Mesothelial cell of epicardium (in vitro differentiated cells): ENCODE results near the gene APOA5. TPM values are rescaled to one million over a fixed set of nuclear protein-coding genes. Genes with fewer than 3 reads are reported as not detected.

Source experiments
- DNase-seq, 2 experiments: peaks; one replicate each; pipeline ENCODE4 v3.0.0; 2021; ENCODE audit warnings: low spot score in 2 of 2; ENCODE audit not compliant: unreplicated experiment in 2 of 2
- H3K27ac Mint-ChIP-seq: 2 replicates; pipeline ENCODE4 v1.8.0; 2021; ENCODE audit warnings: mixed read lengths
- H3K27me3 Mint-ChIP-seq: 2 replicates; pipeline ENCODE4 v1.8.0; 2021; ENCODE audit warnings: low read depth, mixed read lengths
- H3K36me3 Mint-ChIP-seq: 2 replicates; pipeline ENCODE4 v1.8.0; 2021; ENCODE audit warnings: mixed read lengths
- H3K4me1 Mint-ChIP-seq: 2 replicates; pipeline ENCODE4 v1.8.0; 2021; ENCODE audit warnings: mixed read lengths
- H3K4me3 Mint-ChIP-seq: 2 replicates; pipeline ENCODE4 v1.8.0; 2021; ENCODE audit warnings: mild to moderate bottlenecking, moderate library complexity, mixed read lengths
- H3K9me3 Mint-ChIP-seq: 2 replicates; pipeline ENCODE4 v1.8.0; 2021; ENCODE audit warnings: mixed read lengths
- total RNA-seq: library from RNA; stranded (reverse); gene quantifications from 3 replicates; pipeline ENCODE4 v1.2.1, GENCODE V29; 2021
- TF ChIP-seq, protein P1 (sequence below): fragments of 200-600 bp; sonication (generic); IDR thresholded peaks from one replicate; pipeline ENCODE4 v1.5.0; 2021; ENCODE audit warnings: antibody characterized with exemption; ENCODE audit not compliant: unreplicated experiment

The APOA5 gene
- total RNA-seq, 1 donor from 2014 or later: not detected

DNA sequence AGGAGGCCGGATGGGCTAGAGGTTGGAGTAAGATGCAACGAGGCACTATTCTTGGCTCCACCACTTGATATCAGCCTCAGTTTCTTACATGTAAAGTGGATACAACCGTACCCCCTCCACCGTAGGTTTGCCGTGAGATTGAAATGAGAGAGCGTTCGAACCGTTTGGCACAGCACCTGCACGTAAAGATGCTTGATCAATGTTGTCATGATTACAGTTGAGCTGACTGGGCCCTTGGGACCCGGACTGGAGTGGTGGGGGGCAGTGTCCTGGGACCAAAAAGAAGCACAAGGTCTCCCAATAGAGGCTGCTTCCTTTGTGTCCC lies 41.8 kb upstream of the APOA5 start:
- no peaks in the 10 kb centered on the region for H3K27me3 Mint-ChIP-seq
- no peak overlapping the region for H3K4me3 Mint-ChIP-seq
- H3K36me3 Mint-ChIP-seq: no peaks in the 10 kb centered on the region
- no peak for DNase-seq
- H3K9me3 Mint-ChIP-seq: no peaks in the 10 kb centered on the region
- H3K27ac Mint-ChIP-seq: no peak overlapping the region
- peaks cover 36% of the 10 kb centered on the region for H3K4me1 Mint-ChIP-seq
- TF ChIP-seq, protein P1, sequence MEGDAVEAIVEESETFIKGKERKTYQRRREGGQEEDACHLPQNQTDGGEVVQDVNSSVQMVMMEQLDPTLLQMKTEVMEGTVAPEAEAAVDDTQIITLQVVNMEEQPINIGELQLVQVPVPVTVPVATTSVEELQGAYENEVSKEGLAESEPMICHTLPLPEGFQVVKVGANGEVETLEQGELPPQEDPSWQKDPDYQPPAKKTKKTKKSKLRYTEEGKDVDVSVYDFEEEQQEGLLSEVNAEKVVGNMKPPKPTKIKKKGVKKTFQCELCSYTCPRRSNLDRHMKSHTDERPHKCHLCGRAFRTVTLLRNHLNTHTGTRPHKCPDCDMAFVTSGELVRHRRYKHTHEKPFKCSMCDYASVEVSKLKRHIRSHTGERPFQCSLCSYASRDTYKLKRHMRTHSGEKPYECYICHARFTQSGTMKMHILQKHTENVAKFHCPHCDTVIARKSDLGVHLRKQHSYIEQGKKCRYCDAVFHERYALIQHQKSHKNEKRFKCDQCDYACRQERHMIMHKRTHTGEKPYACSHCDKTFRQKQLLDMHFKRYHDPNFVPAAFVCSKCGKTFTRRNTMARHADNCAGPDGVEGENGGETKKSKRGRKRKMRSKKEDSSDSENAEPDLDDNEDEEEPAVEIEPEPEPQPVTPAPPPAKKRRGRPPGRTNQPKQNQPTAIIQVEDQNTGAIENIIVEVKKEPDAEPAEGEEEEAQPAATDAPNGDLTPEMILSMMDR: no peak

DNA sequence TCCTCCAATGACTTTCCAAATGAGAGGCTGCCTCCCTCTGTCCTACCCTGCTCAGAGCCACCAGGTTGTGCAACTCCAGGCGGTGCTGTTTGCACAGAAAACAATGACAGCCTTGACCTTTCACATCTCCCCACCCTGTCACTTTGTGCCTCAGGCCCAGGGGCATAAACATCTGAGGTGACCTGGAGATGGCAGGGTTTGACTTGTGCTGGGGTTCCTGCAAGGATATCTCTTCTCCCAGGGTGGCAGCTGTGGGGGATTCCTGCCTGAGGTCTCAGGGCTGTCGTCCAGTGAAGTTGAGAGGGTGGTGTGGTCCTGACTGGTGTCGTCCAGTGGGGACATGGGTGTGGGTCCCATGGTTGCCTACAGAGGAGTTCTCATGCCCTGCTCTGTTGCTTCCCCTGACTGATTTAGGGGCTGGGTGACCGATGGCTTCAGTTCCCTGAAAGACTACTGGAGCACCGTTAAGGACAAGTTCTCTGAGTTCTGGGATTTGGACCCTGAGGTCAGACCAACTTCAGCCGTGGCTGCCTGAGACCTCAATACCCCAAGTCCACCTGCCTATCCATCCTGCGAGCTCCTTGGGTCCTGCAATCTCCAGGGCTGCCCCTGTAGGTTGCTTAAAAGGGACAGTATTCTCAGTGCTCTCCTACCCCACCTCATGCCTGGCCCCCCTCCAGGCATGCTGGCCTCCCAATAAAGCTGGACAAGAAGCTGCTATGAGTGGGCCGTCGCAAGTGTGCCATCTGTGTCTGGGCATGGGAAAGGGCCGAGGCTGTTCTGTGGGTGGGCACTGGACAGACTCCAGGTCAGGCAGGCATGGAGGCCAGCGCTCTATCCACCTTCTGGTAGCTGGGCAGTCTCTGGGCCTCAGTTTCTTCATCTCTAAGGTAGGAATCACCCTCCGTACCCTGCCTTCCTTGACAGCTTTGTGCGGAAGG lies 40.9 kb upstream of the APOA5 start:
- Mint-ChIP-seq H3K27ac (no peak overlapping the region), H3K27me3 (no peaks in the 10 kb centered on the region), H3K9me3 (no peaks in the 10 kb centered on the region), H3K4me3 (no peak overlapping the region), H3K4me1 (peaks cover 31% of the 10 kb centered on the region), H3K36me3 (no peaks in the 10 kb centered on the region)
- DNase-seq: no peak
- TF ChIP-seq, protein P1: no peak

DNA sequence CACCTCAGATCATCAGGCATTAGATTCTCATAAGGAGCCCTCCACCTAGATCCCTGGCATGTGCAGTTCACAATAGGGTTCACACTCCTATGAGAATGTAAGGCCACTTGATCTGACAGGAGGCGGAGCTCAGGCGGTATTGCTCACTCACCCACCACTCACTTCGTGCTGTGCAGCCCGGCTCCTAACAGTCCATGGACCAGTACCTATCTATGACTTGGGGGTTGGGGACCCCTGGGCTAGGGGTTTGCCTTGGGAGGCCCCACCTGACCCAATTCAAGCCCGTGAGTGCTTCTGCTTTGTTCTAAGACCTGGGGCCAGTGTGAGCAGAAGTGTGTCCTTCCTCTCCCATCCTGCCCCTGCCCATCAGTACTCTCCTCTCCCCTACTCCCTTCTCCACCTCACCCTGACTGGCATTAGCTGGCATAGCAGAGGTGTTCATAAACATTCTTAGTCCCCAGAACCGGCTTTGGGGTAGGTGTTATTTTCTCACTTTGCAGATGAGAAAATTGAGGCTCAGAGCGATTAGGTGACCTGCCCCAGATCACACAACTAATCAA lies 40.2 kb upstream of the APOA5 start:
- Mint-ChIP-seq H3K4me1 (peaks cover 26% of the 10 kb centered on the region), H3K36me3 (no peaks in the 10 kb centered on the region), H3K9me3 (no peaks in the 10 kb centered on the region), H3K4me3 (no peak overlapping the region), H3K27ac (no peak overlapping the region), H3K27me3 (no peaks in the 10 kb centered on the region)
- TF ChIP-seq, protein P1: no peak
- DNase-seq: no peak

DNA sequence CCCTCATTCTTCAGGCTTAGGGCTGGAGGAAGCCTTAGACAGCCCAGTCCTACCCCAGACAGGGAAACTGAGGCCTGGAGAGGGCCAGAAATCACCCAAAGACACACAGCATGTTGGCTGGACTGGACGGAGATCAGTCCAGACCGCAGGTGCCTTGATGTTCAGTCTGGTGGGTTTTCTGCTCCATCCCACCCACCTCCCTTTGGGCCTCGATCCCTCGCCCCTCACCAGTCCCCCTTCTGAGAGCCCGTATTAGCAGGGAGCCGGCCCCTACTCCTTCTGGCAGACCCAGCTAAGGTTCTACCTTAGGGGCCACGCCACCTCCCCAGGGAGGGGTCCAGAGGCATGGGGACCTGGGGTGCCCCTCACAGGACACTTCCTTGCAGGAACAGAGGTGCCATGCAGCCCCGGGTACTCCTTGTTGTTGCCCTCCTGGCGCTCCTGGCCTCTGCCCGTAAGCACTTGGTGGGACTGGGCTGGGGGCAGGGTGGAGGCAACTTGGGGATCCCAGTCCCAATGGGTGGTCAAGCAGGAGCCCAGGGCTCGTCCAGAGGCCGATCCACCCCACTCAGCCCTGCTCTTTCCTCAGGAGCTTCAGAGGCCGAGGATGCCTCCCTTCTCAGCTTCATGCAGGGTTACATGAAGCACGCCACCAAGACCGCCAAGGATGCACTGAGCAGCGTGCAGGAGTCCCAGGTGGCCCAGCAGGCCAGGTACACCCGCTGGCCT lies 38.7 kb upstream of the APOA5 start:
- H3K36me3 Mint-ChIP-seq: no peaks in the 10 kb centered on the region
- no peak overlapping the region for H3K4me3 Mint-ChIP-seq
- DNase-seq: no peak
- no peak overlapping the region for H3K27ac Mint-ChIP-seq
- no peaks in the 10 kb centered on the region for H3K27me3 Mint-ChIP-seq
- H3K4me1 Mint-ChIP-seq: peaks cover 18% of the 10 kb centered on the region
- no peaks in the 10 kb centered on the region for H3K9me3 Mint-ChIP-seq
- TF ChIP-seq, protein P1: no peak

DNA sequence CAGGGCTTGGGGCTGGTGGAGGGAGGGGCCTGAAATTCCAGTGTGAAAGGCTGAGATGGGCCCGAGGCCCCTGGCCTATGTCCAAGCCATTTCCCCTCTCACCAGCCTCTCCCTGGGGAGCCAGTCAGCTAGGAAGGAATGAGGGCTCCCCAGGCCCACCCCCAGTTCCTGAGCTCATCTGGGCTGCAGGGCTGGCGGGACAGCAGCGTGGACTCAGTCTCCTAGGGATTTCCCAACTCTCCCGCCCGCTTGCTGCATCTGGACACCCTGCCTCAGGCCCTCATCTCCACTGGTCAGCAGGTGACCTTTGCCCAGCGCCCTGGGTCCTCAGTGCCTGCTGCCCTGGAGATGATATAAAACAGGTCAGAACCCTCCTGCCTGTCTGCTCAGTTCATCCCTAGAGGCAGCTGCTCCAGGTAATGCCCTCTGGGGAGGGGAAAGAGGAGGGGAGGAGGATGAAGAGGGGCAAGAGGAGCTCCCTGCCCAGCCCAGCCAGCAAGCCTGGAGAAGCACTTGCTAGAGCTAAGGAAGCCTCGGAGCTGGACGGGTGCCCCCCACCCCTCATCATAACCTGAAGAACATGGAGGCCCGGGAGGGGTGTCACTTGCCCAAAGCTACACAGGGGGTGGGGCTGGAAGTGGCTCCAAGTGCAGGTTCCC lies 38.0 kb upstream of the APOA5 start, which contains the start of gene APOC3:
Gene APOC3 (plus strand): TSS at position 383 of the 659 bp plus-strand sequence. CDS start 676 bp downstream, outside the sequence.
- H3K4me1 Mint-ChIP-seq: peaks cover 14% of the 10 kb centered on the region
- H3K36me3 Mint-ChIP-seq: no peaks in the 10 kb centered on the region
- H3K27me3 Mint-ChIP-seq: no peaks in the 10 kb centered on the region
- no peak within 1 kb of the TSS for H3K27ac Mint-ChIP-seq
- TF ChIP-seq, protein P1: no peak
- no peaks in the 10 kb centered on the region for H3K9me3 Mint-ChIP-seq
- H3K4me3 Mint-ChIP-seq: no peak within 1 kb of the TSS
- DNase-seq: no peak
